ENCODE measurements around the gene PAGE2B. TPM values are rescaled to one million over a fixed set of nuclear protein-coding genes. Genes with fewer than 3 reads are reported as not detected.

Gene PAGE2B
- total and polyA plus RNA-seq, 10 of the 15 experiments (the other 5 are each of a cell fraction or from before 2014, with no cell fraction given), result 0.22 to 0.65 (median 0.32) TPM; not detected in 7

- no peak for TF ChIP-seq REST (IDR thresholded peaks at IDR 0.05; ENCODE audit: low read depth, low read length)
Measured at GRCh38 chrX:55056820-55057674, 17.8 kb upstream of the PAGE2B start (continued).

GRCh38 chrX:55057675-55058249 lies 17.1 kb upstream of the PAGE2B start:
- no peak for DNase-seq (ENCODE audit: low read depth, low spot score)
- Histone ChIP-seq H3K27me3 (replicated peaks in 1 of 2; ENCODE audit: control insufficient read depth in 2 of 2, insufficient read depth in 2 of 2, low read length in 1 of 2) (no peaks in the 10 kb centered on the region), H3K36me3 (ENCODE audit: control insufficient read depth in 2 of 2, insufficient read depth in 2 of 2, low read length in 1 of 2) (no peaks in the 10 kb centered on the region), H3K27ac (ENCODE audit: control insufficient read depth, insufficient read depth) (no peak overlapping the region), H3K9ac (ENCODE audit: control insufficient read depth, insufficient read depth, low read length) (no peak overlapping the region), H2AFZ (ENCODE audit: control insufficient read depth, low read depth, low read length) (no peak overlapping the region), H3K9me3 (replicated peaks; ENCODE audit: control insufficient read depth, insufficient read depth, low read length) (no peaks in the 10 kb centered on the region), H3K4me2 (ENCODE audit: control insufficient read depth, insufficient read depth) (no peak overlapping the region), H3K79me2 (ENCODE audit: control insufficient read depth, insufficient read depth, low read length) (no peaks in the 10 kb centered on the region), H3K4me3 (no peak overlapping the region), H3K4me1 (ENCODE audit: control insufficient read depth, insufficient read depth, low read length) (no peaks in the 10 kb centered on the region), H4K20me1 (ENCODE audit: control insufficient read depth, insufficient read depth) (no peaks in the 10 kb centered on the region)
- FAIRE-seq, result peak; percentile 80
- intact Hi-C loops (cut with micrococcal nuclease; ENCODE audit: unreplicated experiment), result loop anchor here (1.0 to 5.0 kb wide), 3 partner anchors 166 to 420 kb away; no protein-coding TSS in a partner anchor
- ChIA-PET RAD21 (ENCODE audit: unreplicated experiment) (interaction anchor here (1.1 to 1.3 kb wide), 2 partner anchors 166 to 418 kb away, joined by 5 to 9 read pairs; no protein-coding TSS in a partner anchor), SMC1A (ENCODE audit: uncharacterized antibody, unreplicated experiment) (interaction anchor here (0.9 to 1.3 kb wide), 4 partner anchors 16 to 418 kb away, joined by 3 to 5 read pairs (median 4); partner anchors contain the start of gene APEX2), POLR2A (no interaction called here), CTCF (interaction anchor here (0.6 to 1.2 kb wide), 11 partner anchors 61 to 1741 kb away, joined by 3 to 5 read pairs (median 3); no protein-coding TSS in a partner anchor)
- no TSS peak for BruUV-seq (replicated peaks)
- TF ChIP-seq NKRF (conservative IDR thresholded peaks at IDR 0.05) (no peak), POU2F2 (IDR thresholded peaks at IDR 0.05; ENCODE audit: borderline replicate concordance, low read depth, low read length) (no peak), PML (IDR thresholded peaks at IDR 0.05; ENCODE audit: low read length) (no peak), RAD21 (IDR thresholded peaks at IDR 0.05; ENCODE audit: insufficient read depth, low read depth, low read length) (peak; percentile 84), SREBF1 (IDR thresholded peaks at IDR 0.05; ENCODE audit: low read length) (no peak), SMC3 (IDR thresholded peaks at IDR 0.05; ENCODE audit: borderline replicate concordance, low read length) (peak; percentile 63)
- TF ChIP-seq, protein P1, sequence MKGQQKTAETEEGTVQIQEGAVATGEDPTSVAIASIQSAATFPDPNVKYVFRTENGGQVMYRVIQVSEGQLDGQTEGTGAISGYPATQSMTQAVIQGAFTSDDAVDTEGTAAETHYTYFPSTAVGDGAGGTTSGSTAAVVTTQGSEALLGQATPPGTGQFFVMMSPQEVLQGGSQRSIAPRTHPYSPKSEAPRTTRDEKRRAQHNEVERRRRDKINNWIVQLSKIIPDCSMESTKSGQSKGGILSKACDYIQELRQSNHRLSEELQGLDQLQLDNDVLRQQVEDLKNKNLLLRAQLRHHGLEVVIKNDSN (IDR thresholded peaks at IDR 0.05; ENCODE audit: borderline replicate concordance, extremely low read length, insufficient read depth, low read depth, low read length), result no peak
- TF ChIP-seq, protein P2, sequence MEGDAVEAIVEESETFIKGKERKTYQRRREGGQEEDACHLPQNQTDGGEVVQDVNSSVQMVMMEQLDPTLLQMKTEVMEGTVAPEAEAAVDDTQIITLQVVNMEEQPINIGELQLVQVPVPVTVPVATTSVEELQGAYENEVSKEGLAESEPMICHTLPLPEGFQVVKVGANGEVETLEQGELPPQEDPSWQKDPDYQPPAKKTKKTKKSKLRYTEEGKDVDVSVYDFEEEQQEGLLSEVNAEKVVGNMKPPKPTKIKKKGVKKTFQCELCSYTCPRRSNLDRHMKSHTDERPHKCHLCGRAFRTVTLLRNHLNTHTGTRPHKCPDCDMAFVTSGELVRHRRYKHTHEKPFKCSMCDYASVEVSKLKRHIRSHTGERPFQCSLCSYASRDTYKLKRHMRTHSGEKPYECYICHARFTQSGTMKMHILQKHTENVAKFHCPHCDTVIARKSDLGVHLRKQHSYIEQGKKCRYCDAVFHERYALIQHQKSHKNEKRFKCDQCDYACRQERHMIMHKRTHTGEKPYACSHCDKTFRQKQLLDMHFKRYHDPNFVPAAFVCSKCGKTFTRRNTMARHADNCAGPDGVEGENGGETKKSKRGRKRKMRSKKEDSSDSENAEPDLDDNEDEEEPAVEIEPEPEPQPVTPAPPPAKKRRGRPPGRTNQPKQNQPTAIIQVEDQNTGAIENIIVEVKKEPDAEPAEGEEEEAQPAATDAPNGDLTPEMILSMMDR (IDR thresholded peaks at IDR 0.05 in 2 of 3, conservative IDR thresholded peaks at IDR 0.05 in 1 of 3; ENCODE audit: control insufficient read depth in 2 of 3, extremely low read depth in 1 of 3, insufficient read depth in 1 of 3, low read depth in 3 of 3, low read length in 3 of 3), result peak; percentile 76 to 84 (median 76)
- ATAC-seq, result peak; percentile 83
- 14% methylated on average over 5 of the region's 5 CpGs for WGBS (ENCODE audit: insufficient coverage, insufficient replicate concordance, low lambda C conversion rate, missing lambda C conversion rate)
- in situ Hi-C loops (cut with MboI), result no loop called here

All from GM12878 (cell line).